Brain pericyte (primary cell): ENCODE results near the gene RNF43.
"Not testable (repeated sequence)": the region's sequence is repeated elsewhere in the genome, so short reads cannot be mapped to it uniquely, and the experiment has no call there.

Source experiments
- DNase-seq: peaks from one replicate; pipeline ENCODE4 v3.0.0-alpha.2; 2012; ENCODE audit warnings: low read depth, low spot score

The RNF43 gene

GRCh38 chr17:58410714-58411407 is 6.5 kb downstream of the RNF43 start:
- no peak for DNase-seq

- DNase-seq, result no peak
Measured at GRCh38 chr17:58409432-58409831, 7.9 kb downstream of the RNF43 start.

- DNase-seq, result no peak
Measured at GRCh38 chr17:58403311-58403710, 14.0 kb downstream of the RNF43 start.

GRCh38 chr17:58402679-58403078 is 14.7 kb downstream of the RNF43 start:
- DNase-seq, result no peak

GRCh38 chr17:58402047-58402446 is 15.3 kb downstream of the RNF43 start:
- DNase-seq, result no peak

GRCh38 chr17:58401287-58401686 is 16.0 kb downstream of the RNF43 start:
- no peak for DNase-seq

GRCh38 chr17:58400826-58401225 is 16.5 kb downstream of the RNF43 start:
- no peak for DNase-seq

- DNase-seq, result no peak
Measured at GRCh38 chr17:58399974-58400373, 17.4 kb downstream of the RNF43 start.

GRCh38 chr17:58398574-58399266 is 18.6 kb downstream of the RNF43 start:
- no peak for DNase-seq

- not testable (repeated sequence) for DNase-seq
Measured at GRCh38 chr17:58397421-58397820, 19.9 kb downstream of the RNF43 start.

GRCh38 chr17:58396173-58396572 is 21.2 kb downstream of the RNF43 start:
- no peak for DNase-seq

GRCh38 chr17:58394534-58395223 is 22.7 kb downstream of the RNF43 start:
- no peak for DNase-seq

GRCh38 chr17:58391302-58391984 is 25.9 kb downstream of the RNF43 start:
- DNase-seq, result no peak

- DNase-seq, result no peak
Measured at GRCh38 chr17:58390884-58391283, 26.4 kb downstream of the RNF43 start.

GRCh38 chr17:58388302-58389190 is 28.8 kb downstream of the RNF43 start:
- DNase-seq, result no peak

GRCh38 chr17:58387834-58388233 is 29.5 kb downstream of the RNF43 start:
- no peak for DNase-seq

GRCh38 chr17:58386708-58387107 is 30.6 kb downstream of the RNF43 start:
- no peak for DNase-seq

GRCh38 chr17:58385359-58385899 is 31.9 kb downstream of the RNF43 start:
- DNase-seq, result no peak

GRCh38 chr17:58384897-58385296 is 32.4 kb downstream of the RNF43 start:
- DNase-seq, result no peak

GRCh38 chr17:58383892-58384462 is 33.4 kb downstream of the RNF43 start:
- DNase-seq, result no peak

GRCh38 chr17:58382872-58383242 is 34.5 kb downstream of the RNF43 start:
- DNase-seq, result no peak
